NB4 (cell line): Measurements from ENCODE around the gene TSEN2.

Experiments
- MYC ChIP-seq: IDR thresholded peaks from 2 replicates; pipeline ENCODE4 v1.6.1; 2011; ENCODE audit warnings: low read depth, low read length
- POLR2A ChIP-seq: IDR thresholded peaks from 2 replicates; pipeline ENCODE4 v1.6.1; 2011; ENCODE audit warnings: mild to moderate bottlenecking; ENCODE audit not compliant: insufficient read length; ENCODE audit errors: extremely low read depth
- TF ChIP-seq, protein P1 (sequence below): IDR thresholded peaks from one replicate; pipeline ENCODE4 v1.5.1; 2012; ENCODE audit warnings: low read depth, low read length
- TF ChIP-seq, protein P2 (sequence below): IDR thresholded peaks from 2 replicates; pipeline ENCODE4 v1.6.1; 2011; ENCODE audit warnings: low read depth, low read length

DNA sequence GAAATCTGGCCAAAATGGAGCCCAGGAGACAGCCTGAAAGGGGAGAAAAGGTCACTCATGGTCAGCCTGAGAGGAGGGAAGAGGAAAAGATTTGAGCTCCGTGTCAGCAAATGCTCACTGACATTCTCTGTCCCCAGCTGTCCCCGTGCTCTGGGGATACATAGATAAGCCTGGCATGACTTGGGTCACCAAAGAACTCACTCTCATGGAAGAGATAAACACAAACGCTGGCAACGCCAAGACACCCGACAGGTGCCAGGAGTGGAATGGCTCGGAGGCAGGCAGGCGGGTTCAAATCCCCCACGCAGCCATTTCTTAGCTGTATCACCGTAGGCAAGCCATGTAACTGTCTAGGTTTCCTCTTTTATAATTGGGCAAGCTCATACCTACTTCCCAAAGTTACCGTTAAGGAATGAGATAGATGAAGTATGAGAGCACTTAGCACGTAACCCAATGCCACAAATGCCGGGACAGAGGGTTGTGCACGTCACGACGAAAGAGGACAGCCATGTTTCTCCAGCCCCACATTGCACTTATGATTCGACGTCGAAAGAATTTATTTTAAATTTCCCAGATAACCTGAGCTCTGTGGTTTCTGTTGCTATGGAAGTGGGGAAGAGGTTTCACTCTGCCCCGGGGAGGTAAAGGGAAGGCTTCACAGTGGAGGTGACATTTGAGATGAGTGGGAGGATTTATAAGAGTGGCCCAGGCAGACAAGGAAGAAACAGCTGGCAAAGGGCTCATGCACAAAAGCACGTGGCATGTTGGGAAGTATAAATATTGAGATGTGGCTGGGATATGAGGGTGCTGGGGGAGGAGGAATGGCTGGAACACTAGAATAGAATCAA is 41.4 kb upstream of the TSEN2 start:
- TF ChIP-seq, protein P1, sequence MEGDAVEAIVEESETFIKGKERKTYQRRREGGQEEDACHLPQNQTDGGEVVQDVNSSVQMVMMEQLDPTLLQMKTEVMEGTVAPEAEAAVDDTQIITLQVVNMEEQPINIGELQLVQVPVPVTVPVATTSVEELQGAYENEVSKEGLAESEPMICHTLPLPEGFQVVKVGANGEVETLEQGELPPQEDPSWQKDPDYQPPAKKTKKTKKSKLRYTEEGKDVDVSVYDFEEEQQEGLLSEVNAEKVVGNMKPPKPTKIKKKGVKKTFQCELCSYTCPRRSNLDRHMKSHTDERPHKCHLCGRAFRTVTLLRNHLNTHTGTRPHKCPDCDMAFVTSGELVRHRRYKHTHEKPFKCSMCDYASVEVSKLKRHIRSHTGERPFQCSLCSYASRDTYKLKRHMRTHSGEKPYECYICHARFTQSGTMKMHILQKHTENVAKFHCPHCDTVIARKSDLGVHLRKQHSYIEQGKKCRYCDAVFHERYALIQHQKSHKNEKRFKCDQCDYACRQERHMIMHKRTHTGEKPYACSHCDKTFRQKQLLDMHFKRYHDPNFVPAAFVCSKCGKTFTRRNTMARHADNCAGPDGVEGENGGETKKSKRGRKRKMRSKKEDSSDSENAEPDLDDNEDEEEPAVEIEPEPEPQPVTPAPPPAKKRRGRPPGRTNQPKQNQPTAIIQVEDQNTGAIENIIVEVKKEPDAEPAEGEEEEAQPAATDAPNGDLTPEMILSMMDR, result no peak
- TF ChIP-seq POLR2A (no peak), MYC (no peak)
- TF ChIP-seq, protein P2, sequence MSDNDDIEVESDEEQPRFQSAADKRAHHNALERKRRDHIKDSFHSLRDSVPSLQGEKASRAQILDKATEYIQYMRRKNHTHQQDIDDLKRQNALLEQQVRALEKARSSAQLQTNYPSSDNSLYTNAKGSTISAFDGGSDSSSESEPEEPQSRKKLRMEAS, result no peak
